ENCODE measurements around the gene ARHGEF1.

DNA sequence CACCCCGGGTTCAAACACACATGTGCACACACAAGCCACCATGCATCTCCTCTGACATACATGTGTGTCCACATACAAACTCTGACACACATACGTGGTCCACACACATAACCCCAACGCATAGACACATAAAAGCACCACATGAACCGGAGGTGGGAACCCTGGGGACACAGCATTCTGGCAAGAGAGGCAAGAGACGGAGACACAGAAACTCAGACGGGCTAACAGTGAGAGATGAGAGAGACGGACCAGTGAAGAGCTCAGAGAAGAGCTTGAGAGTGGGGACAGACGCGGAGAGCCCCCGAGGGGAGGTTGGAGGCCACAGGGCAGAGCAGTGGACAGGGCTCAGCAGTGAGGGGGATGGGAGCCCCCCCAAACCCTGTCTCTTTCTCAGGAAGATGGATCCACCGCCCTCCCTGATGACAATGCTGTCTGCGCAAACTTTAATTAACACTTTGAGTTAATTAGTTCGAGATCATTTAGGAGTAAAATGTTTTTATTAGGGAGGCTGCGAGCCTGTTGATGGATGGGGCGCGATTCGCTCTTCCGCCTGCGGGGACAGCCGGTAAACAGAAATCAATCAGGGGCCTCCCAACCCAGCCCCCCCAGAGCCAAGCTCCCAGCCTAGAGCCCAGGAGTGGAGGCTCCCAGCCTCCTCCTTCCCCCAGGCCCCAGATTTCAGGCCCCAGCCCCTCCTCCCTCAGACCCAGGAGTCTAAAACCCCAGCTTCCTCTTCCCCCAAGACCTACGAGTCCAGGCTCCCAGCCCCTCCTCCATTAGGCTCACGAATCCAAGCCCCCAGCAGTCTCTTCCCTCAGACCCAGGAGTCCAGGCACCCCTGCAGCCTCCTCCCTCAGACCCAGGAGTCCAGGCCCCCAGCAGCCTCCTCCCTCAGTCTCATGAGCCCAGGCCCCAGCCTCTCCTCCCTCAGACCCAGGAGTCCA is 54.8 kb downstream of the ARHGEF1 start:
- TF ChIP-seq, protein P1, sequence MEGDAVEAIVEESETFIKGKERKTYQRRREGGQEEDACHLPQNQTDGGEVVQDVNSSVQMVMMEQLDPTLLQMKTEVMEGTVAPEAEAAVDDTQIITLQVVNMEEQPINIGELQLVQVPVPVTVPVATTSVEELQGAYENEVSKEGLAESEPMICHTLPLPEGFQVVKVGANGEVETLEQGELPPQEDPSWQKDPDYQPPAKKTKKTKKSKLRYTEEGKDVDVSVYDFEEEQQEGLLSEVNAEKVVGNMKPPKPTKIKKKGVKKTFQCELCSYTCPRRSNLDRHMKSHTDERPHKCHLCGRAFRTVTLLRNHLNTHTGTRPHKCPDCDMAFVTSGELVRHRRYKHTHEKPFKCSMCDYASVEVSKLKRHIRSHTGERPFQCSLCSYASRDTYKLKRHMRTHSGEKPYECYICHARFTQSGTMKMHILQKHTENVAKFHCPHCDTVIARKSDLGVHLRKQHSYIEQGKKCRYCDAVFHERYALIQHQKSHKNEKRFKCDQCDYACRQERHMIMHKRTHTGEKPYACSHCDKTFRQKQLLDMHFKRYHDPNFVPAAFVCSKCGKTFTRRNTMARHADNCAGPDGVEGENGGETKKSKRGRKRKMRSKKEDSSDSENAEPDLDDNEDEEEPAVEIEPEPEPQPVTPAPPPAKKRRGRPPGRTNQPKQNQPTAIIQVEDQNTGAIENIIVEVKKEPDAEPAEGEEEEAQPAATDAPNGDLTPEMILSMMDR (conservative IDR thresholded peaks at IDR 0.05 in 1 of 2, IDR thresholded peaks at IDR 0.05 in 1 of 2; ENCODE audit: extremely low read depth in 1 of 2, insufficient read depth in 1 of 2, low read depth in 1 of 2, low read length in 2 of 2), result no peak
- no peak for TF ChIP-seq EZH2 (IDR thresholded peaks at IDR 0.05; ENCODE audit: borderline replicate concordance, low read length)
